Testis (tissue), 3 donors: Measurements from ENCODE around the gene SYVN1. TPM values are rescaled to one million over a fixed set of nuclear protein-coding genes. Genes with fewer than 3 reads are reported as not detected.

Experiments
- DNase-seq: peaks from one replicate; pipeline ENCODE4 v3.0.0-alpha.2; 2019
- H3K27ac ChIP-seq, 2 donors: fragments of 200-600 bp; sonication (generic); one replicate each; pipeline ENCODE4 v1.5.1; 2019
- H3K27me3 ChIP-seq: fragments of 200-600 bp; sonication (generic); one replicate; pipeline ENCODE4 v1.5.1; 2019
- H3K36me3 ChIP-seq: fragments of 200-600 bp; sonication (generic); one replicate; pipeline ENCODE4 v1.5.1; 2017; ENCODE audit warnings: low read depth; ENCODE audit errors: missing control alignments
- H3K4me1 ChIP-seq: fragments of 200-600 bp; sonication (generic); one replicate; pipeline ENCODE4 v1.5.1; 2019
- H3K4me3 ChIP-seq, 2 donors: fragments of 200-600 bp; sonication (generic); one replicate each; pipeline ENCODE4 v1.5.1; 2017 to 2019
- H3K9me3 ChIP-seq: fragments of 200-600 bp; sonication (generic); one replicate; pipeline ENCODE4 v1.5.1; 2017
- CTCF ChIP-seq, 3 experiments: fragments of 450-650 bp in 2 of 3; fragments of 200-600 bp in 1 of 3; sonication (generic) in 1 of 3; IDR thresholded peaks; one replicate each; pipeline ENCODE4 v1.5.1; 2016 to 2019; ENCODE audit warnings: antibody characterized with exemption in 3 of 3, mild to moderate bottlenecking in 2 of 3, moderate library complexity in 1 of 3
- POLR2A ChIP-seq: fragments of 450-650 bp; IDR thresholded peaks from one replicate; pipeline ENCODE4 v1.6.1; 2017; ENCODE audit warnings: antibody characterized with exemption, mild to moderate bottlenecking, moderate library complexity
- WGBS, 2 donors: methylation state at CpG; one replicate each; pipeline ENCODE4 v1.1.5; 2018; 5-methylcytosine and 5-hydroxymethylcytosine counted together
- intact Hi-C: fragments of 100-400 bp; cut with DNase I; formaldehyde crosslinking; loops from one replicate; pipeline ENCODE4 v1.15.1; 2023; ENCODE audit warnings: low total_unique reads
- polyA plus RNA-seq: library from polyadenylated mRNA; stranded (reverse); fragments of 350-450 nt; fragmentation: Illumina TruSeq; extraction: RNeasy Lipid Tissue Mini Kit (QIAGEN cat#74804); gene quantifications from one replicate; pipeline ENCODE4 v1.2.3, GENCODE V29; 2014; ENCODE audit warnings: low read depth, low replicate concordance; ENCODE audit not compliant: insufficient read depth
- total RNA-seq, 2 donors: library from RNA; depleted of rRNA; stranded (reverse); fragments of >200 nt; gene quantifications; one replicate each; pipeline ENCODE4 v1.2.3, GENCODE V29; 2016

SYVN1 gene
- total and polyA plus RNA-seq, 3 donors from 2014 or later = 62.0 to 87.2 (median 67.4) TPM

GRCh38 chr11:65100674-65101350 lies 33.5 kb downstream of the SYVN1 start:
- intact Hi-C loops = no loop called here
- no peaks in the 10 kb centered on the region for H3K36me3 ChIP-seq
- peaks cover 16% of the 10 kb centered on the region for H3K4me1 ChIP-seq
- H3K27ac ChIP-seq = no peak overlapping the region
- H3K9me3 ChIP-seq = no peaks in the 10 kb centered on the region
- H3K4me3 ChIP-seq = no peak overlapping the region
- 91 to 95% methylated on average over 6 of the region's 6 CpGs for WGBS, 2 donors
- DNase-seq = no peak
- TF ChIP-seq POLR2A = no peak
- TF ChIP-seq CTCF (IDR thresholded peaks at IDR 0.05) = no peak
- no peaks in the 10 kb centered on the region for H3K27me3 ChIP-seq

- peak overlapping the region; percentile 89 to 94 for H3K27ac ChIP-seq
- H3K36me3 ChIP-seq = no peaks in the 10 kb centered on the region
- H3K9me3 ChIP-seq = no peaks in the 10 kb centered on the region
- WGBS, 2 donors = 20 to 42% methylated on average over 6 to 8 of the region's 8 CpGs
- peaks cover 9% of the 10 kb centered on the region for H3K4me1 ChIP-seq
- H3K4me3 ChIP-seq = peak overlapping the region; percentile 69 to 99
- H3K27me3 ChIP-seq = no peaks in the 10 kb centered on the region
- DNase-seq = no peak
- intact Hi-C loops = no loop called here
- TF ChIP-seq POLR2A = no peak
- no peak for TF ChIP-seq CTCF (IDR thresholded peaks at IDR 0.05)
Observed at GRCh38 chr11:65096926-65097325, 37.4 kb downstream of the SYVN1 start.

GRCh38 chr11:65095974-65096806 lies 38.1 kb downstream of the SYVN1 start, which contains the start of gene VPS51:
Gene VPS51 (plus strand): TSS chr11:65096214. CDS start chr11:65096251, 37 bp downstream.
- Histone ChIP-seq H3K27ac (peak within 1 kb of the TSS; percentile 89 to 94), H3K4me3 (peak within 1 kb of the TSS; percentile 69 to 99), H3K36me3 (no peaks in the 10 kb centered on the region), H3K4me1 (peaks cover 9% of the 10 kb centered on the region), H3K27me3 (no peaks in the 10 kb centered on the region), H3K9me3 (no peaks in the 10 kb centered on the region)
- intact Hi-C loops = no loop called here
- DNase-seq = peak; percentile 94
- TF ChIP-seq CTCF (IDR thresholded peaks at IDR 0.05) (peak in 2 of 3 experiments; percentile 31 to 38), POLR2A (no peak)
- 1 to 2% methylated on average over 11 to 52 of the region's 52 CpGs for WGBS, 2 donors

GRCh38 chr11:65095427-65095826 lies 38.9 kb downstream of the SYVN1 start:
- H3K4me1 ChIP-seq = peaks cover 9% of the 10 kb centered on the region
- H3K9me3 ChIP-seq = no peaks in the 10 kb centered on the region
- 45 to 55% methylated on average over 20 to 22 of the region's 22 CpGs for WGBS, 2 donors
- peak overlapping the region; percentile 69 to 99 for H3K4me3 ChIP-seq
- H3K27me3 ChIP-seq = no peaks in the 10 kb centered on the region
- DNase-seq = no peak
- no peaks in the 10 kb centered on the region for H3K36me3 ChIP-seq
- TF ChIP-seq POLR2A (no peak), CTCF (IDR thresholded peaks at IDR 0.05) (no peak)
- intact Hi-C loops = no loop called here
- no peak overlapping the region for H3K27ac ChIP-seq
